CD14-positive monocyte (primary cell): Measurements from ENCODE around the gene RPL27. TPM values are rescaled to one million over a fixed set of nuclear protein-coding genes. Genes with fewer than 3 reads are reported as not detected.

Source experiments
- DNase-seq, 3 donors: peaks; one replicate each; pipeline ENCODE4 v3.0.0-alpha.2; 2011 to 2022
- H2AFZ ChIP-seq: 2 replicates; pipeline ENCODE4 v1.6.0; 2012; ENCODE audit warnings: mild to moderate bottlenecking, low read depth, low read length, inconsistent platforms; ENCODE audit not compliant: insufficient read depth, poor library complexity, severe bottlenecking
- H3K27ac ChIP-seq, 2 donors: 1 replicate in 1 of 2; 2 replicates in 1 of 2; pipeline ENCODE4 v1.5.1; 2012 to 2013; ENCODE audit warnings: low read length in 2 of 2, control low read depth in 1 of 2, inconsistent platforms in 1 of 2, low read depth in 1 of 2, mild to moderate bottlenecking in 1 of 2
- H3K27me3 ChIP-seq, 2 donors: one replicate each; pipeline versions ENCODE4 v1.6.0 to v1.6.1; 2011 to 2013; ENCODE audit warnings: low read length in 2 of 2; ENCODE audit not compliant: control insufficient read depth in 2 of 2, insufficient read depth in 2 of 2
- H3K36me3 ChIP-seq, 2 donors: replicated peaks in 1 of 2; 1 replicate in 1 of 2; 2 replicates in 1 of 2; pipeline versions ENCODE4 v1.5.1 to v1.6.1; 2012 to 2013; ENCODE audit warnings: low read length in 2 of 2, control low read depth in 1 of 2, inconsistent platforms in 1 of 2, mild to moderate bottlenecking in 1 of 2; ENCODE audit not compliant: insufficient read depth in 2 of 2, control insufficient read depth in 1 of 2
- H3K4me1 ChIP-seq, 2 donors: 1 replicate in 1 of 2; 2 replicates in 1 of 2; pipeline versions ENCODE4 v1.5.1 to v1.6.1; 2012 to 2013; ENCODE audit warnings: low read length in 2 of 2, control low read depth in 1 of 2, inconsistent platforms in 1 of 2, mild to moderate bottlenecking in 1 of 2, moderate library complexity in 1 of 2; ENCODE audit not compliant: insufficient read depth in 2 of 2, control insufficient read depth in 1 of 2
- H3K4me2 ChIP-seq: replicated peaks from 2 replicates; pipeline ENCODE3; 2012; ENCODE audit warnings: low read length, moderate library complexity, mild to moderate bottlenecking; ENCODE audit not compliant: poor library complexity, severe bottlenecking; ENCODE audit errors: extremely low read depth
- H3K4me3 ChIP-seq, 3 experiments: fragments of 200-600 bp in 1 of 3; sonication (generic) in 1 of 3; replicated peaks in 1 of 3; 1 replicate in 2 of 3; 2 replicates in 1 of 3; pipeline ENCODE4 v1.5.1; 2011 to 2013; ENCODE audit warnings: low read length in 3 of 3, mild to moderate bottlenecking in 3 of 3, control low read depth in 2 of 3, low read depth in 2 of 3, inconsistent platforms in 1 of 3, moderate library complexity in 1 of 3
- H3K79me2 ChIP-seq: 2 replicates; pipeline ENCODE4 v1.6.0; 2012; ENCODE audit warnings: mild to moderate bottlenecking, control low read depth, inconsistent platforms, low read length, moderate library complexity; ENCODE audit not compliant: insufficient read depth
- H3K9ac ChIP-seq: 2 replicates; pipeline ENCODE4 v1.6.0; 2017; ENCODE audit warnings: low read length, mild to moderate bottlenecking; ENCODE audit not compliant: insufficient read depth, poor library complexity, severe bottlenecking
- H3K9me3 ChIP-seq, 2 donors: replicated peaks in 1 of 2; 1 replicate in 1 of 2; 2 replicates in 1 of 2; pipeline versions ENCODE4 v1.5.1 to v1.6.1; 2012 to 2013; ENCODE audit warnings: low read length in 2 of 2, control low read depth in 1 of 2; ENCODE audit not compliant: control insufficient read depth in 1 of 2, insufficient read depth in 1 of 2
- H4K20me1 ChIP-seq: 2 replicates; pipeline ENCODE4 v1.6.0; 2012; ENCODE audit warnings: mild to moderate bottlenecking, low read length, control low read depth, moderate library complexity; ENCODE audit not compliant: insufficient read depth
- H3K27ac Mint-ChIP-seq, 7 donors: one replicate each; pipeline ENCODE4 v1.8.0; 2020; ENCODE audit warnings: mild to moderate bottlenecking in 7 of 7, mixed read lengths in 7 of 7, moderate library complexity in 6 of 7, inconsistent platforms in 2 of 7
- H3K27me3 Mint-ChIP-seq, 3 donors: one replicate each; pipeline ENCODE4 v1.8.0; 2021 to 2022; ENCODE audit warnings: low read depth in 3 of 3, mild to moderate bottlenecking in 3 of 3, mixed read lengths in 3 of 3, moderate library complexity in 3 of 3, inconsistent platforms in 1 of 3
- H3K36me3 Mint-ChIP-seq, 2 donors: one replicate each; pipeline ENCODE4 v1.8.0; 2020; ENCODE audit warnings: mixed read lengths in 2 of 2, inconsistent platforms in 1 of 2, mild to moderate bottlenecking in 1 of 2
- H3K4me1 Mint-ChIP-seq: one replicate; pipeline ENCODE4 v1.8.0; 2020; ENCODE audit warnings: mild to moderate bottlenecking, mixed read lengths
- H3K4me3 Mint-ChIP-seq, 2 donors: one replicate each; pipeline ENCODE4 v1.8.0; 2020; ENCODE audit warnings: mild to moderate bottlenecking in 2 of 2, mixed read lengths in 2 of 2, moderate library complexity in 1 of 2
- H3K9me3 Mint-ChIP-seq, 7 donors: one replicate each; pipeline ENCODE4 v1.8.0; 2020 to 2022; ENCODE audit warnings: mixed read lengths in 7 of 7, mild to moderate bottlenecking in 6 of 7, moderate library complexity in 6 of 7, inconsistent platforms in 2 of 7
- WGBS: methylation state at CpG from one replicate; pipeline ENCODE4 v1.1.5; 2013; ENCODE audit warnings: missing lambda C conversion rate; ENCODE audit not compliant: insufficient coverage; 5-methylcytosine and 5-hydroxymethylcytosine counted together
- intact Hi-C, 2 donors: fragments of 100-400 bp; cut with micrococcal nuclease; formaldehyde crosslinking; loops; one replicate each; pipeline versions ENCODE4 v1.15.0 to v1.15.1; 2023
- polyA plus RNA-seq, 3 donors: library from polyadenylated mRNA; depleted of rRNA in 1 of 3; unstranded in 2 of 3; stranded (reverse) in 1 of 3; fragments of 300-500 nt in 2 of 3; fragments of >200 nt in 1 of 3; fragmentation: Illumina TruSeq in 2 of 3; gene quantifications; 1 replicate in 2 of 3; 2 replicates in 1 of 3; pipeline ENCODE4 v1.2.3, GENCODE V29; 2012 to 2021
- TF ChIP-seq, protein P1 (sequence below): fragments of 200-600 bp; IDR thresholded peaks from one replicate; pipeline ENCODE4 v1.8.0; 2022; ENCODE audit warnings: antibody characterized with exemption, mild to moderate bottlenecking

The RPL27 gene
- polyA plus RNA-seq, 3 donors, result 1,073 to 2,156 (median 1,232) TPM

GRCh38 chr17:43018932-43019331, 20.7 kb downstream of the RPL27 start:
- H3K4me3 Mint-ChIP-seq, result peak overlapping the region; percentile 25 to 54
- peaks cover 27% of the 10 kb centered on the region in 2 donors for H3K36me3 Mint-ChIP-seq
- peak overlapping the region in 1 of 3 experiments; percentile 10 for H3K4me3 ChIP-seq
- H3K4me1 ChIP-seq, result peaks cover 55 to 57% of the 10 kb centered on the region in 2 donors
- no peaks in the 10 kb centered on the region for H3K27me3 ChIP-seq
- H3K27ac ChIP-seq, result peak overlapping the region in 1 of 2 donors; percentile 54
- peaks cover 59% of the 10 kb centered on the region for H3K4me1 Mint-ChIP-seq
- H3K9me3 ChIP-seq, result no peaks in the 10 kb centered on the region
- peak in 1 of 3 donors; percentile 35 for DNase-seq
- H3K4me2 ChIP-seq, result peak overlapping the region; percentile 100
- peaks cover 19% of the 10 kb centered on the region for H3K79me2 ChIP-seq
- no peaks in the 10 kb centered on the region for H3K9me3 Mint-ChIP-seq
- H2AFZ ChIP-seq, result no peak overlapping the region
- intact Hi-C loops, result loop anchor here in 1 of 2 donors (10.0 kb wide), 1 partner anchor 106 kb away; the partner anchor contains the start of gene BRCA1
- no CpG with 5 or more reads among the region's 4 CpGs for WGBS
- H3K9ac ChIP-seq, result no peak overlapping the region
- peaks cover 16 to 25% of the 10 kb centered on the region in 2 donors for H3K36me3 ChIP-seq
- H4K20me1 ChIP-seq, result peaks cover 18% of the 10 kb centered on the region
- H3K27ac Mint-ChIP-seq, result peak overlapping the region; percentile 72 to 91 (median 84)
- H3K27me3 Mint-ChIP-seq, result peaks cover 0 to 4% (median 0%) of the 10 kb centered on the region in 3 donors
- TF ChIP-seq, protein P1, sequence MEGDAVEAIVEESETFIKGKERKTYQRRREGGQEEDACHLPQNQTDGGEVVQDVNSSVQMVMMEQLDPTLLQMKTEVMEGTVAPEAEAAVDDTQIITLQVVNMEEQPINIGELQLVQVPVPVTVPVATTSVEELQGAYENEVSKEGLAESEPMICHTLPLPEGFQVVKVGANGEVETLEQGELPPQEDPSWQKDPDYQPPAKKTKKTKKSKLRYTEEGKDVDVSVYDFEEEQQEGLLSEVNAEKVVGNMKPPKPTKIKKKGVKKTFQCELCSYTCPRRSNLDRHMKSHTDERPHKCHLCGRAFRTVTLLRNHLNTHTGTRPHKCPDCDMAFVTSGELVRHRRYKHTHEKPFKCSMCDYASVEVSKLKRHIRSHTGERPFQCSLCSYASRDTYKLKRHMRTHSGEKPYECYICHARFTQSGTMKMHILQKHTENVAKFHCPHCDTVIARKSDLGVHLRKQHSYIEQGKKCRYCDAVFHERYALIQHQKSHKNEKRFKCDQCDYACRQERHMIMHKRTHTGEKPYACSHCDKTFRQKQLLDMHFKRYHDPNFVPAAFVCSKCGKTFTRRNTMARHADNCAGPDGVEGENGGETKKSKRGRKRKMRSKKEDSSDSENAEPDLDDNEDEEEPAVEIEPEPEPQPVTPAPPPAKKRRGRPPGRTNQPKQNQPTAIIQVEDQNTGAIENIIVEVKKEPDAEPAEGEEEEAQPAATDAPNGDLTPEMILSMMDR, result no peak

DNA sequence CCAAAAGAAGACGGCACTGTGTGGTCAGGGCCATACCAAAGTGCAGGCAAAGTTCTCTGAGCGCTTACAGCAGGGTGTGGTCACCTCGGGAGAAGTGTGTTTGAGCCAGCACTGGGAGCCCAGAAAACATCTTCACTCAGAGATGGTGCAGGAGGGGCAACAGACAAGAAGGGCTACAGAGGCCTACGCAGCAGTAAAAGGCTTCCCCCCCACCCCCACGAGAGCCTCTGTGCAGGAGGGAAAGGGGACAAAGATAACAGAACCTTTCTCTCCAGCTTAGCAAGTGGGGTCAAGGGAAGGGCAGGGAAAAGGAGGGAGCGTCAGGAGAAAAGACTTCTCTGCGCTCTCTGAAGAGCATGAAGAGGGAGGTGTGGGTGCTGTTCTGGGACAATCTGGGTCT, 21.2 kb downstream of the RPL27 start:
- Histone ChIP-seq H4K20me1 (peaks cover 17% of the 10 kb centered on the region), H3K4me1 (peaks cover 55 to 57% of the 10 kb centered on the region in 2 donors), H3K27me3 (peaks cover 0 to under 1% of the 10 kb centered on the region in 2 donors), H3K9ac (no peak overlapping the region), H3K4me2 (peak overlapping the region; percentile 100), H3K9me3 (no peaks in the 10 kb centered on the region), H3K79me2 (peaks cover 19% of the 10 kb centered on the region), H3K27ac (no peak overlapping the region), H3K36me3 (peaks cover 11 to 20% of the 10 kb centered on the region in 2 donors), H2AFZ (no peak overlapping the region), H3K4me3 (peak overlapping the region in 1 of 3 experiments; percentile 30)
- peaks cover 22 to 24% of the 10 kb centered on the region in 2 donors for H3K36me3 Mint-ChIP-seq
- DNase-seq, result no peak
- TF ChIP-seq, protein P1, result no peak
- H3K4me1 Mint-ChIP-seq, result peaks cover 59% of the 10 kb centered on the region
- peak overlapping the region; percentile 41 to 60 for H3K4me3 Mint-ChIP-seq
- peaks cover 0 to 8% (median 3%) of the 10 kb centered on the region in 3 donors for H3K27me3 Mint-ChIP-seq
- no peaks in the 10 kb centered on the region for H3K9me3 Mint-ChIP-seq
- H3K27ac Mint-ChIP-seq, result peak overlapping the region in 5 of 7 donors; percentile 57 to 85 (median 82)
- WGBS, result 13% methylated on average over 3 of the region's 7 CpGs
- intact Hi-C loops, result loop anchor here in 1 of 2 donors (10.0 kb wide), 1 partner anchor 105 kb away; the partner anchor contains the start of gene BRCA1
